Mononuclear cell (primary cell): Measurements from ENCODE around the gene CCT2. TPM values are rescaled to one million over a fixed set of nuclear protein-coding genes. Genes with fewer than 3 reads are reported as not detected.
"Not testable (repeated sequence)": the region's sequence is repeated elsewhere in the genome, so short reads cannot be mapped to it uniquely, and the experiment has no call there.

Experiments
- H3K27me3 ChIP-seq: 2 replicates; pipeline ENCODE4 v1.6.0; 2011; ENCODE audit warnings: low read length, control low read depth; ENCODE audit not compliant: insufficient read depth
- H3K4me1 ChIP-seq: 2 replicates; pipeline ENCODE4 v1.5.1; 2011; ENCODE audit warnings: mild to moderate bottlenecking, low read length, control low read depth; ENCODE audit not compliant: insufficient read depth
- H3K4me3 ChIP-seq: 2 replicates; pipeline ENCODE4 v1.5.1; 2011; ENCODE audit warnings: mild to moderate bottlenecking, low read length, moderate library complexity
- H3K9me3 ChIP-seq: 2 replicates; pipeline ENCODE4 v1.5.1; 2011; ENCODE audit warnings: low read depth, mild to moderate bottlenecking, control low read depth, low read length
- total RNA-seq: library from RNA; depleted of rRNA; stranded (reverse); fragments of >200 nt; gene quantifications from one replicate; pipeline ENCODE4 v1.2.3, GENCODE V29; 2012

The CCT2 gene
- total RNA-seq, 1 donor: 126 TPM

DNA sequence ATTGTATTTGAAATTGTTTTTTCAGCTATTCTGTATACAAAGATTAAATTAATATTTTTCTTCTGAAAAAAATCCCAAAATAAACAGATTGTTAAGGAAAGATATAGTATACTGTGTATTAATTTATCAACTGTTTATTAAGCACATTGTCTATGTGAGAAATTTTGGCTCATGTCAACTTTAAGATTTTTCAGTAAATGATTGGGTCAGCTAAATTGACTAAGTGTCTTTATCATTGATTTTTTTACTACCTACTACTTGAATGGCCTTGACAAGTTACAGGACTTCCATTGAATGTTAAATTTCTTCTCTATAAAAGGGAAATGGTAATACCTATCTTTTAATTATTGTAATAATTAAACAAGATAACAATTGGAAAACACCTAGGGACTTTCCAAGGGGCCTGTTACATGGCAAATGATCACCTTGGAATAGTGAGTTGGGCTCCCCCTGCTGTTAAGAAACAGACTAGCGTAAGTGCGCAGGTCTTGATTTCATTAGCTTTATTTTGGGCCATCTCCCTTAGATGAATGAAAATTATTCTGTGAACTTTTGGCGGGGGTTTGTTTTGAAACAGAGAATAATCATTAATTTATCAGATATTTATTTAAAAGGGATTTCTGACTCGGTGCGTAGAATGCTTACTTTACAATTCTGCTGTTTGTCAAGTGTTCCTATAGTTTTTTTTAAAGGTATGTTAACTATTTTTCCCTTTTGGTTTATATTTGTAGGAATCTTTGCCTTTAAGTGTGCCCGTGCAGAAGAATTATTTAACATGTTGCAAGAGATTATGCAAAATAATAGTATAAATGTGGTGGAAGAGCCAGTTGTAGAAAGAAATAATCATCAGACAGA lies 14.5 kb upstream of the CCT2 start:
- H3K4me1 ChIP-seq: no peaks in the 10 kb centered on the region
- H3K4me3 ChIP-seq: no peak overlapping the region
- H3K9me3 ChIP-seq: no peaks in the 10 kb centered on the region
- no peaks in the 10 kb centered on the region for H3K27me3 ChIP-seq

DNA sequence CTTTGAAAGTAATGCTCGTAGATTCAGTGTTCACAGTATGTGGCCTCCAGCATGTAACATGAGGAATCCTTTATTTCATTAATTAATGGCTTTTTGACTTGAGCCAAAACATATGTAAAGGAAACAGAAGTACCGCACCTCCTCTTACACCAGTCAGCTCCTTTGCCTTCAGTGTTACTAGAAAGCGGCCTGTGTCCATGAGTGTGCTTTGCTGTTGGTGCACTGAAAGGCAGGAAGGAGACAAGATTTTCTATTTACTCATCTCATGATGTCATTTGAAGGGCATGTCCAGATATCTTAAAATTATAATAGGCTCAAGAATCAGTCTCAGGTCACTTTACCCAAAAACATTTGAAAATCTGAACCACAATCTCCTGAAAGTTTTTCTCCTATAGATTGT lies 9.9 kb upstream of the CCT2 start:
- Histone ChIP-seq H3K9me3 (no peaks in the 10 kb centered on the region), H3K27me3 (no peaks in the 10 kb centered on the region), H3K4me1 (no peaks in the 10 kb centered on the region), H3K4me3 (no peak overlapping the region)

DNA sequence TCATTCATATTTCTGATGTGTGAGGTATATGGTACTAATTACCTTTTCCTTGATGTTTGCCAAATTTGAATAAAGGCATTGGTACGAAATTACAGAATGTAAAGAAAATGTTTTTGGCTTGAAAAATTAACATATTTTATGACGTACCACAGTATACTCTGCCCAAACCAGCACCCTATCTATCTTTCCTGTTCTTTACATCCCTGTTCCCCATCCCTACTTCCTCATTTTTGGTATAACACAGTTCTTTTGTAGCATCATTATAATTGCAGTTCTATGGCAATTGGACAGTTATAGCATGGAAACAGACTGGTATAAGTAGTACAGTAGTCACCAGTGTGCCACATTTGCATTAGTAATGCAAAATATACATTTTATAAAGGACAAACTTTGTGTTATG lies 7.0 kb upstream of the CCT2 start:
- Histone ChIP-seq H3K9me3 (no peaks in the 10 kb centered on the region), H3K4me1 (no peaks in the 10 kb centered on the region), H3K4me3 (no peak overlapping the region), H3K27me3 (no peaks in the 10 kb centered on the region)

GRCh38 chr12:69579029-69579428 lies 6.2 kb upstream of the CCT2 start:
- Histone ChIP-seq H3K4me1 (no peaks in the 10 kb centered on the region), H3K27me3 (no peaks in the 10 kb centered on the region), H3K9me3 (no peaks in the 10 kb centered on the region), H3K4me3 (no peak overlapping the region)

DNA sequence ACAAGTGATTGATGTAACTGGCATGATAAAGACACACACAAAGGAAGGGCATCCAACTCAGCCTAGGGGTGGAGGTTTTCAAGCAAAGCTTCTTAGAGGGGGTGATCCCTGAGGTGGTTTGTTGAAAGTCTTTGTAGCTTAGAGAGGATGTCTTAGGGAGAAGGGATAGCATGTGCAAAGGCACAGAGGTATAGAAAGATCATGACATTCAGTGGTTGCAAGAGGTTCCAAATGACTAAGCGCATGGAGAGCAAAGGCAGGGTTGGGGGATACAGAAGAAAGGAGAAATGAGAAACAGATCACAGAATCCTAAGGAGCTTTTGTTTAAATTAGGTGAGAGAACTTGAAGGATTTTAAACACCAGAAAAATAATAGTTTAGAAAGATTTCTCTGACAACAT lies 5.2 kb upstream of the CCT2 start:
- Histone ChIP-seq H3K9me3 (no peaks in the 10 kb centered on the region), H3K4me3 (no peak overlapping the region), H3K4me1 (peaks cover 3% of the 10 kb centered on the region), H3K27me3 (no peaks in the 10 kb centered on the region)

DNA sequence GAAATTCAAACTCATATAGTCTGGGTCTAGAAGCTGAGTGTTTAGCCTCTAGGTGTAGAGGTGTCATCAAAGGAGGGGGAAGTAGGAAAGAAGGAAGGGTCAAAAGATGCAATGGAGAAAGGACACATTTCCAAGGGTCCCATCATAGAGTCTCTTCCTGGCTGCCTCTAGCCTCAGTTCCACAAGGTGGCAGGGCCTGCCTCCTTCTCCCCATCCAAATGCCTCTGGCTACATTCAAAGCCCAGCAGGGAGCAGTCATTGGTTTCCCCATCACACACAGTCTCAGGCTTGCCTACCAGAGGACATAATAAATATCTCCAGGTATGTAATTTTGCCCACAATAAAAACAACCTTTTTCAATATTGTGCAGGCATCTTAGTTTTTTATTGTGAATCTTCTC lies 2.1 kb upstream of the CCT2 start:
- no peak overlapping the region for H3K4me3 ChIP-seq
- H3K27me3 ChIP-seq: no peaks in the 10 kb centered on the region
- H3K9me3 ChIP-seq: no peaks in the 10 kb centered on the region
- peaks cover 12% of the 10 kb centered on the region for H3K4me1 ChIP-seq

GRCh38 chr12:69588527-69588926 lies 3.3 kb downstream of the CCT2 start:
- Histone ChIP-seq H3K4me1 (peaks cover 12% of the 10 kb centered on the region), H3K9me3 (no peaks in the 10 kb centered on the region), H3K27me3 (no peaks in the 10 kb centered on the region), H3K4me3 (no peak overlapping the region)

DNA sequence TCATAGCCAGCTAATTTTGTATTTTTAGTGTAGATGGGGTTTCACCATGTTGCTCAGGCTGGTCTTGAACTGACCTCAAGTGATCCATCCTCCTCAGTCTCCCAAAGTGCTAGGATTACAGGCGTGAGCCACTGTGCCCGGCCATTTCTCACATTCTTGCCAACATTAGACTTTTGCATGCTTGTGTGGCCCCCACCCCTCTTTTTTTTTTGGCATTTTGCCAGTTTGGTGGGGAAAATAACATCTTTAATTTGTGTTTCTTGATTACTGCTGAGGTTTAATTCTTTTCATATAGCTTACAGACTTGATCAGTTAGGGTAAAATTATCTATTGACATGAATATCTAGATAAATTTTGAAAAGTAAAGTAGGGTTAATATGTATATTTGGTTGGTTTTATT lies 3.8 kb downstream of the CCT2 start:
- no peaks in the 10 kb centered on the region for H3K9me3 ChIP-seq
- no peak overlapping the region for H3K4me3 ChIP-seq
- H3K27me3 ChIP-seq: no peaks in the 10 kb centered on the region
- peaks cover 12% of the 10 kb centered on the region for H3K4me1 ChIP-seq

GRCh38 chr12:69595689-69596088 lies 10.4 kb downstream of the CCT2 start:
- Histone ChIP-seq H3K9me3 (no peaks in the 10 kb centered on the region), H3K4me1 (no peaks in the 10 kb centered on the region), H3K4me3 (no peak overlapping the region), H3K27me3 (no peaks in the 10 kb centered on the region)

DNA sequence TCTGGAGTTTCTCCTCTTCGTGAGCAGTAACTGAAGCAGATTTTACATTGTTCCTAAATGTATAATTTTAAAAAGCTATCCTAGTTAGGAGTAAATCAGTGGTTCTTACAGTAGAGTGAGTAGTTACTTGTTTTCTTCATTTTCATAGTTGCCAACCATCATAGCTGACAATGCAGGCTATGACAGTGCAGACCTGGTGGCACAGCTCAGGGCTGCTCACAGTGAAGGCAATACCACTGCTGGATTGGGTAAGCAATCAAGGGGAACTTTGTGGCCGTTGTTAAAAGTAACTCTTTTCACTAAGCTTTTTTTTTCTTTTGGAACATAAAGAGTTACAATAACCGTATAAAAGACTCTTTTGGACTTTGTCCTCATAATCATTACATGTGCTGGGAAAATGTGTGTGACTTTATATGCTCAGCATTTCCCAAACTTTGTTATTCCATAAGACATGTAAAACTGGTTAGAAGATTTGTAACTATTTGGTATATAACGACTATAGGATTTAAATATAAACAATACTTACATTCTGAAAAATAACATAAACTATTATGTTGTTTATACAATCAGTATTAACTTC lies 13.0 kb downstream of the CCT2 start:
- Histone ChIP-seq H3K4me3 (no peak overlapping the region), H3K27me3 (no peaks in the 10 kb centered on the region)

GRCh38 chr12:69600804-69601203 lies 15.5 kb downstream of the CCT2 start:
- no peaks in the 10 kb centered on the region for H3K4me1 ChIP-seq
- H3K27me3 ChIP-seq: no peaks in the 10 kb centered on the region
- no peak overlapping the region for H3K4me3 ChIP-seq
- H3K9me3 ChIP-seq: no peaks in the 10 kb centered on the region

More for the DNA sequence above, 13.0 kb downstream of the CCT2 start:
- Histone ChIP-seq H3K9me3 (no peaks in the 10 kb centered on the region), H3K4me1 (no peaks in the 10 kb centered on the region)

DNA sequence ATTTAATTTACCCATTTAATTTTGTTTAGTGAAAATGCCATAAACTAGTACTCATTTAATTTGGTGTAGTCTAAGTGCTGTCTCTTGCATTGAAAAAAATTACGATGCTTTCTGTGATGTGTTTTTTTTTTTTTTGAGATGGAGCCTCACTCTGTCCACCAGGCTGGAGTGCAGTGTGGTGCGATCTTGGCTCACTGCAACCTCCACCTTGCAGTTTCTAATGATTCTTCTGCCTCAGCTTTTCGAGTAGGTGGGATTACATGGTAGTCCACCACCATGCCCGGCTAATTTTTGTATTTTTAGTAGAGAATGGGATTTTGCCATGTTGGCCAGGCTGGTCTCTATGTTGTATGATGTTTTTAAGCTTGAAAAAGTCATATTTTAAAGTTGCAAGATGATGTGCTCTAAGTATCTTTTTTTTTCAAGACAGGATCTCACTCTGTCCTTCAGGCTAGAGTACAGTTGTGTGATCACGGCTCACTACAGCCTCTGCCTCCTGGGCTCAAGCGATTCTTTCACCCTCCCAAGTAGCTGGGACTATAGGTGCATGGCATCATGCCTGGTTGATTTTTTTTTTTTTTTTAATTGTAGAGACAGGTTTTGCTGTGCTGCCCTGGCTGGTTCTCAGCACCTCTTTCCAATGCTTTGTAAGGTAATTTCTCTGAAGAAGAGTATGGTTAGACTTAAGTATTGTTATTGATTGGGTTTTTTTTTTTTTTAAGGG lies 16.9 kb downstream of the CCT2 start:
- Histone ChIP-seq H3K4me1 (no peaks in the 10 kb centered on the region), H3K4me3 (no peak overlapping the region), H3K9me3 (no peaks in the 10 kb centered on the region), H3K27me3 (no peaks in the 10 kb centered on the region)

- H3K4me3 ChIP-seq: no peak overlapping the region
- no peaks in the 10 kb centered on the region for H3K9me3 ChIP-seq
- H3K4me1 ChIP-seq: no peaks in the 10 kb centered on the region
- H3K27me3 ChIP-seq: no peaks in the 10 kb centered on the region
Measured at GRCh38 chr12:69602954-69603353, 17.7 kb downstream of the CCT2 start.

- H3K4me1 ChIP-seq, H3K9me3 ChIP-seq, H3K27me3 ChIP-seq, H3K4me3 ChIP-seq: not testable (repeated sequence)
Measured at GRCh38 chr12:69603556-69603955, 18.3 kb downstream of the CCT2 start.

- H3K4me1 ChIP-seq, H3K27me3 ChIP-seq, H3K9me3 ChIP-seq, H3K4me3 ChIP-seq: not testable (repeated sequence)
Measured at GRCh38 chr12:69604275-69604674, 19.0 kb downstream of the CCT2 start.
